ENCODE data around the gene JUND.
A peak's percentile ranks its signal among the peaks of the same experiment; 100 is the strongest.
"Not testable (repeated sequence)": the region's sequence is repeated elsewhere in the genome, so short reads cannot be mapped to it uniquely, and the experiment has no call there.

The JUND gene

GRCh38 chr19:18281082-18282020, at the start of gene JUND:
Gene JUND (minus strand): TSS chr19:18281622. CDS start chr19:18281484, 138 bp downstream.
- DNase-seq (ENCODE audit: low read depth) = peak; percentile 95

GRCh38 chr19:18330868-18331267, 49.4 kb upstream of the JUND start:
- no peak for DNase-seq (ENCODE audit: low read depth)

GRCh38 chr19:18329035-18329376, 47.6 kb upstream of the JUND start:
- DNase-seq (ENCODE audit: low read depth) = no peak

GRCh38 chr19:18328340-18329034, 47.1 kb upstream of the JUND start:
- DNase-seq (ENCODE audit: low read depth) = peak; percentile 74

- no peak for DNase-seq (ENCODE audit: low read depth)
Observed at GRCh38 chr19:18326772-18327171, 45.4 kb upstream of the JUND start.

- not testable (repeated sequence) for DNase-seq (ENCODE audit: low read depth)
Observed at GRCh38 chr19:18324373-18324731, 42.9 kb upstream of the JUND start.

- peak; percentile 100 for DNase-seq (ENCODE audit: low read depth)
Observed at GRCh38 chr19:18322759-18323460, 41.5 kb upstream of the JUND start, which contains the start of gene LSM4. Gene LSM4 (minus strand): TSS chr19:18323076. CDS start chr19:18323020, 56 bp downstream.

- DNase-seq (ENCODE audit: low read depth) = no peak
Observed at GRCh38 chr19:18322318-18322758, 40.9 kb upstream of the JUND start.

GRCh38 chr19:18321734-18322102, 40.3 kb upstream of the JUND start:
- no peak for DNase-seq (ENCODE audit: low read depth)

- DNase-seq (ENCODE audit: low read depth) = no peak
Observed at GRCh38 chr19:18320865-18321733, 39.7 kb upstream of the JUND start.

GRCh38 chr19:18319591-18320135, 38.2 kb upstream of the JUND start:
- no peak for DNase-seq (ENCODE audit: low read depth)

- no peak for DNase-seq (ENCODE audit: low read depth)
Observed at GRCh38 chr19:18317961-18318800, 36.8 kb upstream of the JUND start.

- DNase-seq (ENCODE audit: low read depth) = no peak
Observed at GRCh38 chr19:18313398-18313797, 32.0 kb upstream of the JUND start.

- DNase-seq (ENCODE audit: low read depth) = no peak
Observed at GRCh38 chr19:18312092-18312534, 30.7 kb upstream of the JUND start.

- no peak for DNase-seq (ENCODE audit: low read depth)
Observed at GRCh38 chr19:18311502-18312091, 30.2 kb upstream of the JUND start.

GRCh38 chr19:18310966-18311365, 29.5 kb upstream of the JUND start:
- DNase-seq (ENCODE audit: low read depth) = no peak

- DNase-seq (ENCODE audit: low read depth) = no peak
Observed at GRCh38 chr19:18310118-18310909, 28.9 kb upstream of the JUND start.

GRCh38 chr19:18309525-18310064, 28.2 kb upstream of the JUND start:
- no peak for DNase-seq (ENCODE audit: low read depth)

GRCh38 chr19:18308948-18309325, 27.5 kb upstream of the JUND start:
- no peak for DNase-seq (ENCODE audit: low read depth)

Measured in stimulated activated CD8-positive, alpha-beta memory T cell treated with anti-CD3 and anti-CD28 coated beads, Interleukin-12 subunit alpha, Interleukin-12 subunit beta, amount 100 ng/mL, for 1 hour (primary cell).